Adrenal gland (tissue), 12 donors: ENCODE results near the gene LRRC74A. TPM values are rescaled to one million over a fixed set of nuclear protein-coding genes. Genes with fewer than 3 reads are reported as not detected.

ENCODE experiments used
- DNase-seq, 7 donors: peaks; one replicate each; pipeline ENCODE4 v3.0.0-alpha.2; 2019 to 2020
- H3K27ac ChIP-seq, 5 donors: fragments of 200-600 bp; sonication (generic) in 4 of 5; 1 replicate in 3 of 5; 2 replicates in 2 of 5; pipeline versions ENCODE4 v1.5.1 to v1.8.0; 2016 to 2020; ENCODE audit warnings: mild to moderate bottlenecking in 1 of 5
- H3K27me3 ChIP-seq: fragments of 200-600 bp; 2 replicates; pipeline ENCODE4 v1.8.0; 2021
- H3K36me3 ChIP-seq, 2 donors: fragments of 200-600 bp; replicated peaks in 1 of 2; 1 replicate in 1 of 2; 2 replicates in 1 of 2; pipeline versions ENCODE4 v1.5.1 to v1.8.0; 2018 to 2022
- H3K4me1 ChIP-seq, 2 donors: fragments of 200-600 bp; replicated peaks in 1 of 2; 1 replicate in 1 of 2; 2 replicates in 1 of 2; pipeline versions ENCODE4 v1.5.1 to v1.8.0; 2018 to 2021
- H3K4me3 ChIP-seq, 4 donors: fragments of 200-600 bp; sonication (generic) in 3 of 4; one replicate each; pipeline ENCODE4 v1.5.1; 2016 to 2018
- H3K9me3 ChIP-seq, 3 donors: fragments of 200-600 bp; sonication (generic) in 1 of 3; replicated peaks in 1 of 3; 1 replicate in 2 of 3; 2 replicates in 1 of 3; pipeline versions ENCODE4 v1.5.1 to v1.8.0; 2016 to 2021
- POLR2A ChIP-seq, 2 donors: fragments of 450-650 bp; IDR thresholded peaks; one replicate each; pipeline ENCODE4 v1.6.1; 2017; ENCODE audit warnings: antibody characterized with exemption in 2 of 2, mild to moderate bottlenecking in 2 of 2, moderate library complexity in 1 of 2
- WGBS, 4 donors: extraction: QIAGEN DNeasy Blood & Tissue Kit in 2 of 4; methylation state at CpG; one replicate each; pipeline versions ENCODE4 v1.1.5 to v1.1.7; 2013 to 2017; 5-methylcytosine and 5-hydroxymethylcytosine counted together
- intact Hi-C, 2 donors: fragments of 100-400 bp; cut with DNase I; formaldehyde crosslinking; loops; one replicate each; pipeline versions ENCODE4 v1.14.1 to v1.15.0; 2022 to 2023
- polyA plus RNA-seq, 3 donors: library from polyadenylated mRNA; stranded (reverse); fragments of 200-250 nt in 2 of 3; fragments of 350-450 nt in 1 of 3; fragmentation: Illumina TruSeq in 1 of 3; extraction: RNeasy Lipid Tissue Mini Kit (QIAGEN cat#74804) in 1 of 3; gene quantifications; one replicate each; pipeline ENCODE4 v1.2.3, GENCODE V29; 2013 to 2014
- total RNA-seq, 9 donors: library from RNA; depleted of rRNA in 4 of 9; stranded (reverse); fragments of >200 nt in 4 of 9; fragments of 120-200 nt in 1 of 9; fragmentation: NEBNext Ultra II Directional in 1 of 9; extraction: Animal tissue kit (Norgen Biotek cat#: 25700) in 1 of 9; gene quantifications; one replicate each; pipeline versions ENCODE4 v1.1.0 to v1.2.4, GENCODE V29; 2013 to 2023
- TF ChIP-seq, protein P1 (sequence below), 6 experiments: fragments of 450-650 bp in 4 of 6; fragments of 200-600 bp in 2 of 6; sonication (generic) in 1 of 6; IDR thresholded peaks; 1 replicate in 5 of 6; 2 replicates in 1 of 6; pipeline versions ENCODE4 v1.5.1 to v1.8.0; 2016 to 2021; ENCODE audit warnings: antibody characterized with exemption in 6 of 6, mild to moderate bottlenecking in 2 of 6, moderate library complexity in 1 of 6
- donor health status: healthy with polysubstance abuse.
- donor health status: Bipolar disorder and iron deficiency.
- donor health status: DM: yes; HTN: yes; CAD: no.
- donor health status: DM: no; HTN: no; CAD: no.
- donor health status: DM: no; HTN: no; CAD: no.
- donor health status: DM: yes; HTN: yes; CAD: no.

Gene LRRC74A
- total and polyA plus RNA-seq, 12 donors = not detected

DNA sequence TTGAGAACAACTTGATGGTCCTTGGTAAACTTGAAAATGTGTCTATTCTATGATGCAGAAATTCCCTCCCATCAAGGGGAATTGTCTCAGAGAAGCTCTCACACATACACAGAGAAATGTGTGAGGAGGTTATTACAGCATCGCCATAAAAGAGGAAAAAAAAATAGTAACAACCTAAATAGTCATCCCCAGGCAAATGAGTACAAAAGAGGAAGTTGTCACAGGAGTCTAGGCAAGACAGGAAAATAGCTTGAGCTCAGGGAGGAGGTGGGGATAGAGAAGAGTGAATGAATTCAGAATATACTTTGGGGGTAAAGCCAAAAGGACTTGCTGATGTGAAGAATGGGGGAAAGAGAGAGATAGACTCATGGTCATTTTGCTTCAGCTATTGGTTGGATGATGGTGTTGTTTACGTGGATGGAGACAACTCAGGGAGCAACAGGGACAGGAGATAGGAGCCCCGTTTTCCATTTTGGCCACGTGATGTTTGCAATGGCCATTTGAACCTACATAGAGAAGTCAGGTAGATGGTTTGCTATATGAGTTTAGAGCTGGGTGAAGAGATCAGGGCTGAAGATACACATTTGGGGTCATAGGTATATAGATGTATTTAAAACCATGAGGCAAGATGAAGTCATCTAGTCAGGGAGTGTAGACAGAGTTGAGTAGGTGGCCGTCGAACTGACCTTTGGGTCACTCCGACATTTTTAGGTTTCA lies 20.3 kb downstream of the LRRC74A start:
- intact Hi-C loops = no loop called here
- Histone ChIP-seq H3K4me1 (peaks cover 0 to 3% of the 10 kb centered on the region in 2 donors), H3K9me3 (no peaks in the 10 kb centered on the region), H3K4me3 (no peak overlapping the region), H3K36me3 (no peaks in the 10 kb centered on the region), H3K27me3 (no peaks in the 10 kb centered on the region), H3K27ac (no peak overlapping the region)
- 81 to 87% (median 84%) methylated on average over 7 of the region's 7 CpGs for WGBS, 4 donors
- TF ChIP-seq, protein P1, sequence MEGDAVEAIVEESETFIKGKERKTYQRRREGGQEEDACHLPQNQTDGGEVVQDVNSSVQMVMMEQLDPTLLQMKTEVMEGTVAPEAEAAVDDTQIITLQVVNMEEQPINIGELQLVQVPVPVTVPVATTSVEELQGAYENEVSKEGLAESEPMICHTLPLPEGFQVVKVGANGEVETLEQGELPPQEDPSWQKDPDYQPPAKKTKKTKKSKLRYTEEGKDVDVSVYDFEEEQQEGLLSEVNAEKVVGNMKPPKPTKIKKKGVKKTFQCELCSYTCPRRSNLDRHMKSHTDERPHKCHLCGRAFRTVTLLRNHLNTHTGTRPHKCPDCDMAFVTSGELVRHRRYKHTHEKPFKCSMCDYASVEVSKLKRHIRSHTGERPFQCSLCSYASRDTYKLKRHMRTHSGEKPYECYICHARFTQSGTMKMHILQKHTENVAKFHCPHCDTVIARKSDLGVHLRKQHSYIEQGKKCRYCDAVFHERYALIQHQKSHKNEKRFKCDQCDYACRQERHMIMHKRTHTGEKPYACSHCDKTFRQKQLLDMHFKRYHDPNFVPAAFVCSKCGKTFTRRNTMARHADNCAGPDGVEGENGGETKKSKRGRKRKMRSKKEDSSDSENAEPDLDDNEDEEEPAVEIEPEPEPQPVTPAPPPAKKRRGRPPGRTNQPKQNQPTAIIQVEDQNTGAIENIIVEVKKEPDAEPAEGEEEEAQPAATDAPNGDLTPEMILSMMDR (IDR thresholded peaks at IDR 0.05) = no peak
- TF ChIP-seq POLR2A (IDR thresholded peaks at IDR 0.05) = no peak
- DNase-seq = no peak

GRCh38 chr14:76848879-76849278 lies 22.7 kb downstream of the LRRC74A start:
- Histone ChIP-seq H3K27me3 (no peaks in the 10 kb centered on the region), H3K4me1 (peaks cover 0 to 3% of the 10 kb centered on the region in 2 donors), H3K4me3 (no peak overlapping the region), H3K36me3 (no peaks in the 10 kb centered on the region), H3K9me3 (no peaks in the 10 kb centered on the region), H3K27ac (no peak overlapping the region)
- no peak for TF ChIP-seq POLR2A (IDR thresholded peaks at IDR 0.05)
- TF ChIP-seq, protein P1 (IDR thresholded peaks at IDR 0.05) = no peak
- intact Hi-C loops = no loop called here
- DNase-seq = no peak
- WGBS, 4 donors = 67 to 92% (median 85%) methylated on average over 6 of the region's 6 CpGs

GRCh38 chr14:76855066-76855465 lies 28.9 kb downstream of the LRRC74A start:
- intact Hi-C loops = no loop called here

DNA sequence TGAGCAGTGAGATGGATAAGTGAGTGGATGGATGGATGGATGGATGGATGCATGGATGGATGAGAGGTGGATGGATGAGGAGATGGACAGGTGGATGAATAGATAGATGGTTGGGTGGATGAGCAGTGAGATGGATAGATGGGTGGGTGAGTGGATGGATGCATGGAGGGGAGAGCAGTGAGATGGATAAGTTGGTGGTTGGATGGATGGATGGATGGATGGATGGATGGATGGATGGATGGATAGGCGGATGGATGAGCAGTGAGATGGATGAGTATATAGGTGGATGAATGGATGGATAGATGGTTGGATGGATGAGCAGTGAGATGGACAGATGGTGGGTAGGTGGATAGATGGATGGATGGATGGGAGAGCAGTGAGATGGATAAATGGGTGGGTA lies 30.6 kb downstream of the LRRC74A start:
- TF ChIP-seq, protein P1 (IDR thresholded peaks at IDR 0.05) = no peak
- no peak for TF ChIP-seq POLR2A (IDR thresholded peaks at IDR 0.05)
- 62 to 77% (median 69%) methylated on average over 1 of the region's 1 CpG for WGBS, 4 donors
- H3K4me1 ChIP-seq = no peaks in the 10 kb centered on the region
- H3K9me3 ChIP-seq = no peaks in the 10 kb centered on the region
- intact Hi-C loops = no loop called here
- no peaks in the 10 kb centered on the region for H3K27me3 ChIP-seq
- no peak overlapping the region for H3K4me3 ChIP-seq
- H3K27ac ChIP-seq = no peak overlapping the region
- no peak for DNase-seq
- no peaks in the 10 kb centered on the region for H3K36me3 ChIP-seq

More at GRCh38 chr14:76855066-76855465, 28.9 kb downstream of the LRRC74A start:
- WGBS, 4 donors = 93 to 99% (median 96%) methylated on average over 2 of the region's 2 CpGs
- Histone ChIP-seq H3K9me3 (no peaks in the 10 kb centered on the region), H3K36me3 (no peaks in the 10 kb centered on the region), H3K4me3 (no peak overlapping the region), H3K27me3 (no peaks in the 10 kb centered on the region), H3K27ac (no peak overlapping the region), H3K4me1 (no peaks in the 10 kb centered on the region)
- no peak for DNase-seq
- TF ChIP-seq, protein P1 (IDR thresholded peaks at IDR 0.05) = no peak
- no peak for TF ChIP-seq POLR2A (IDR thresholded peaks at IDR 0.05)
